AG04450 (cell line): Measurements from ENCODE around the gene ACVR1B. TPM values are rescaled to one million over a fixed set of nuclear protein-coding genes. Genes with fewer than 3 reads are reported as not detected.

Experiments used
- CTCF ChIA-PET: fragments of 300-600, 350-600 bp; formaldehyde crosslinking; extraction: SDS; loops from one replicate; lab custom pipeline; 2022; ENCODE audit warnings: antibody characterized with exemption, inconsistent platforms; lab: Charles Lee
- POLR2A ChIA-PET: fragments of 350-600 bp; formaldehyde crosslinking; extraction: SDS; loops from one replicate; lab custom pipeline; 2021; ENCODE audit warnings: antibody characterized with exemption, inconsistent platforms; lab: Yijun Ruan, JAX
- DNase-seq: peaks from one replicate; pipeline ENCODE4 v3.0.0-alpha.2; 2011; ENCODE audit warnings: low read depth, low spot score
- H3K27ac ChIP-seq: one replicate; pipeline ENCODE4 v1.5.1; 2012; ENCODE audit warnings: low read depth, low read length, control low read depth
- H3K27me3 ChIP-seq: one replicate; pipeline ENCODE4 v1.6.0; 2012; ENCODE audit warnings: low read length; ENCODE audit not compliant: control insufficient read depth, insufficient read depth
- H3K4me3 ChIP-seq: 2 replicates; pipeline ENCODE4 v1.5.1; 2011; ENCODE audit warnings: mild to moderate bottlenecking, low read depth, low read length, control low read depth
- H3K9me3 ChIP-seq: 2 replicates; pipeline ENCODE4 v1.5.1; 2012; ENCODE audit warnings: low read length; ENCODE audit not compliant: control insufficient read depth, insufficient read depth
- polyA plus RNA-seq: library from polyadenylated mRNA; depleted of rRNA; stranded (reverse); fragments of >200 nt; gene quantifications from 2 replicates; pipeline ENCODE4 v1.2.3, GENCODE V29; 2011
- TF ChIP-seq, protein P1 (sequence below): IDR thresholded peaks from 2 replicates; pipeline ENCODE4 v1.5.1; 2011; ENCODE audit warnings: low read depth, low read length, control low read depth, inconsistent platforms

The ACVR1B gene
- polyA plus RNA-seq, 1 experiment = 16.4 TPM

DNA sequence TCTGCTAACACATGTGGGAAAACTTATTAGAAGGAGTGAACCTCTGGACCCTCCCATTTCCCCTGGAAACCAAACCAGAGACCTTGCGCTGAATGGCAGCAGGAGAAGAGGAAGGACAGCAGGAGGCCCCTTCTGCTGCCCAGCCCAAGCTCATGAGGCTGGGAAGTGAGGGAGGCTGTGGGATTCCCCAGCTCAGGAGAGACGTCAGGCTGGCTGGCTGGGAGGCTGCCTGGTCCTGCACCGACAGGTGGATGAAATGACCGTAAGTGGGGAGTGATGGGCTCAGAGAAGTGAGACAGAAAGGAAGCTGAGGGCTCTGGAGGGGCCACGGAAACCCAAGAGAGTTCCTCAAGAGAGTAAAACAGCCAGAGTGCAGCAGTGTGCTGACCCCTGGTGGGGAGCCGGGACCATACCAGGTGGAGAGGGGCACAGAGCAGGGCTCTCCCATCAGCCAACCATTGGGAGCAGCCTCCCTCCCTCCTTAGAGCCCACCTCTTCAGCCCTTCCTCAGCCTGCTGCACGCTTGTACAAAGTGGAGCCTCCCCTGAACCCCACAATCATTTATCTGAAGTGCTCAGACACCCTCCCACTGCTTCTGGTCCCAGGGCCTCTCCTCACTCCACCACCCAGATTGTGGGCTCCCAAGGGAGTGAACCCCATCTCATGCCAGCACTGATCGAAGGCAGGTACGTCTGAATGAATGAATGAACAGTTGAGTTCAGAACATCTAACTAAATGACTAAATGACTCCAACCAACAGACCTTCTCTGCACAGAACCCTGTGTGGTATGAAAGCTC, 69.2 kb downstream of the ACVR1B start:
- Histone ChIP-seq H3K27ac (no peak overlapping the region), H3K4me3 (no peak overlapping the region), H3K9me3 (no peaks in the 10 kb centered on the region), H3K27me3 (no peaks in the 10 kb centered on the region)
- ChIA-PET CTCF (interaction anchor here (0.5 to 15.2 kb wide), 16 partner anchors 9 to 968 kb away, joined by 3 to 624 read pairs (median 3); partner anchors contain the start of genes ATG101, SMIM41 and TAMALIN), POLR2A (interaction anchor here (0.6 to 4.4 kb wide), 4 partner anchors 10 to 30 kb away, joined by 5 to 28 read pairs (median 10); partner anchors contain the start of gene TAMALIN)
- TF ChIP-seq, protein P1, sequence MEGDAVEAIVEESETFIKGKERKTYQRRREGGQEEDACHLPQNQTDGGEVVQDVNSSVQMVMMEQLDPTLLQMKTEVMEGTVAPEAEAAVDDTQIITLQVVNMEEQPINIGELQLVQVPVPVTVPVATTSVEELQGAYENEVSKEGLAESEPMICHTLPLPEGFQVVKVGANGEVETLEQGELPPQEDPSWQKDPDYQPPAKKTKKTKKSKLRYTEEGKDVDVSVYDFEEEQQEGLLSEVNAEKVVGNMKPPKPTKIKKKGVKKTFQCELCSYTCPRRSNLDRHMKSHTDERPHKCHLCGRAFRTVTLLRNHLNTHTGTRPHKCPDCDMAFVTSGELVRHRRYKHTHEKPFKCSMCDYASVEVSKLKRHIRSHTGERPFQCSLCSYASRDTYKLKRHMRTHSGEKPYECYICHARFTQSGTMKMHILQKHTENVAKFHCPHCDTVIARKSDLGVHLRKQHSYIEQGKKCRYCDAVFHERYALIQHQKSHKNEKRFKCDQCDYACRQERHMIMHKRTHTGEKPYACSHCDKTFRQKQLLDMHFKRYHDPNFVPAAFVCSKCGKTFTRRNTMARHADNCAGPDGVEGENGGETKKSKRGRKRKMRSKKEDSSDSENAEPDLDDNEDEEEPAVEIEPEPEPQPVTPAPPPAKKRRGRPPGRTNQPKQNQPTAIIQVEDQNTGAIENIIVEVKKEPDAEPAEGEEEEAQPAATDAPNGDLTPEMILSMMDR = peak; percentile 83
- no peak for DNase-seq

DNA sequence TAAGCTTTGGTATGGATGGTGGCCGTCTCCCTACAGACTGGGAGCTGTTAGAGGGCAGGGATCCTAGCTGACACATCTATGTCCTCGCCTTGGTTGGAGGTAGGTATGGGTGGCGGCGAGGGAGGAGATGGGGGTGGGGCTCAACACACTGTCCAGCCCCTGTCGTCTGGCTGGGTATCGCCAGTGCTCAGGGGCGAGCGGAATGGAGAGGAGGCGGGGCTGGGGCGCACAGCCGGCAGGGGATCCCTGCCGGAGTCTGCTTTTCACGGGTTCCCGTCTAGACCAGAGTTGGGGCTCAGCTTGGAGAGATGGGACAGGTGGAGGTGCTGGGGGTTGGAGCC, 71.3 kb downstream of the ACVR1B start:
- POLR2A ChIA-PET = interaction anchor here (0.8 to 4.4 kb wide), 4 partner anchors 12 to 31 kb away, joined by 3 to 28 read pairs (median 6); partner anchors contain the start of gene TAMALIN
- TF ChIP-seq, protein P1 = no peak
- CTCF ChIA-PET = interaction anchor here (0.7 to 15.2 kb wide), 21 partner anchors 10 to 742 kb away, joined by 3 to 624 read pairs (median 5); partner anchors contain the start of genes ACVRL1, ATG101, NR4A1 and SMIM41
- Histone ChIP-seq H3K27ac (no peak overlapping the region), H3K9me3 (no peaks in the 10 kb centered on the region), H3K4me3 (peak overlapping the region; percentile 67), H3K27me3 (no peaks in the 10 kb centered on the region)
- DNase-seq = no peak

DNA sequence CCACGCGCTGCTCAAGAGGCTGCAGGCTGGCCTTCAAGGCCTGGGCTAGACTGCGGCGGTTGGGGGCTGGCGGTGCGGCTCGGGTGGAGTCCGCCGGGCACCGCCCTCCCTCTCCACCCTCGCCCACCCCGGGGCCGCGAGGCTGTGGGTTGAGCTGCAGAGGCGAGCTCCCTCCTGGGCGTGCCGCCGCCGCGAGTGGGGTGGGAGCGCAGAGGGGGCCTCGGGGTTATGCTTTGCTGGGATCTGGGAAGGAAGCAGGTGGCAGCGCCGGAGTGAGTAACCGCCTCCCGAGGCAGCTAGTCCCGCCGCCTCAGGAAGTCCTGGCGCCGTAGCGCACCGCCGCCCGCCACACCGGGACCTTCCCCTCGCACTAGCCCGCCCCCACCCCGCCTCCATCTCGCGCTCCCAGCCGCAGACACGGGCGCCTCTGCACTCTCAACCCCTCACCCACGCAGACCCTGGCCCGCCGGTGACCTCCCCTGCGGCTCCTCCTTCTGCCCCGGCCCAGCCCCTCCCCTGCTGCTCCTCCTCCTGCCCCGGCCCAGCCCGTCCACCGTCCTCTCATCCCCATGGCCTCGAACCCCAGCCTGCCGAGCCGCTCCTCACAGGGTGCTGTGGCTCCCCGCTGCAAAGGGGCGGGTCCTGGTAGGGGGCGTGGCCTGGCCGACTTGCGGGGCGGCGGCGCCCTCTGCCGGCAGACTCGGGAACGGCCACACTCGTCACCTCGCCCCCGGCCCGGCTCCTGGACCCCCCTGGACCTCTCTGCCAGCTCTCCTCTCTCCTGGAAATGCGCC, 71.9 kb downstream of the ACVR1B start:
- no peak for DNase-seq
- Histone ChIP-seq H3K27ac (peak overlapping the region; percentile 11), H3K4me3 (peak overlapping the region; percentile 67), H3K9me3 (no peaks in the 10 kb centered on the region), H3K27me3 (no peaks in the 10 kb centered on the region)
- ChIA-PET CTCF (interaction anchor here (0.6 to 15.2 kb wide), 28 partner anchors 9 to 858 kb away, joined by 3 to 624 read pairs (median 4); partner anchors contain the start of genes ACVRL1, ATG101, NR4A1 and POU6F1), POLR2A (interaction anchor here (0.5 to 4.4 kb wide), 5 partner anchors 13 to 31 kb away, joined by 3 to 28 read pairs (median 5); partner anchors contain the start of gene TAMALIN)
- TF ChIP-seq, protein P1 = peak; percentile 89

DNA sequence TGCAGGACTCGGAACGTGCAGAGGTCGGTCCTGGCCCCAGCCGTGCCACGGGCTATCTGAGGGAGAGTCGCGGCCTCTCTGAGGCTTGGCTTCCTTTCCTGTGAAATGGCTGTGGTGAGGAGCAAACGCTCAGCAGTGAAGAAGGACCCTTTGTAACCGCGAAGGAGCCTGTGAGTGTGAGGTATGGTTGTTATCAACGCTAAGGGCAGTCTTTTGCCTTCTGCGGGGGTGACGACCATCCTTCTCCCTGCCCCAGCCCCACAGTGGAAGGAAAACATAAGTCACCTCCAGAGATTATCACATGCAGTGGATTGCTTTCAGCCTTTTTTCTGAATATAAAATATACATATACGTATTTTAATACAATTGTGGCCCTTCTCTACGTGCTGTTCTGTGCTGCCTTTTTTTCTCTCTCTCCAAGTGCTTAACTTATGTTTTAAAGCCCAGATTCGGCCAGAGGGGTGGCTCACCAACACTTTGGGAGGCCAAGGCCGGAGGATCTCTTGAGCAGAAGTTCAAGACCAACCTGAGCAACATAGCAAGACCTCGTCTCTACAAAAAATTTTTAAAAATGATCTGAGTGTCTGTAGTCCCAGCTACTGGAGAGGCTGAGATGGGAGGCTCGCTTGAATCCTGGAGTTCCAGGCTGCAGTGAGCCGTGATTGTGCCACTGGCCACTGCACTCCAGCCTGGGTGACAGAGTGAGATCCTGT, 72.6 kb downstream of the ACVR1B start:
- Histone ChIP-seq H3K9me3 (no peaks in the 10 kb centered on the region), H3K4me3 (peak overlapping the region; percentile 67), H3K27ac (no peak overlapping the region), H3K27me3 (no peaks in the 10 kb centered on the region)
- ChIA-PET CTCF (interaction anchor here (0.6 to 15.2 kb wide), 30 partner anchors 8 to 857 kb away, joined by 3 to 624 read pairs (median 9); partner anchors contain the start of genes ATG101, NR4A1, POU6F1 and SMIM41), POLR2A (interaction anchor here (1.3 to 4.4 kb wide), 5 partner anchors 14 to 58 kb away, joined by 9 to 28 read pairs (median 15); partner anchors contain the start of gene TAMALIN)
- TF ChIP-seq, protein P1 = no peak; the same call in 1 of the 2 replicates
- DNase-seq = no peak
